Smooth muscle cell (in vitro differentiated cells): ENCODE data around the gene OR7C2. TPM values are rescaled to one million over a fixed set of nuclear protein-coding genes. Genes with fewer than 3 reads are reported as not detected.

Experiments
- DNase-seq: peaks from one replicate; lab custom pipeline; 2025; ENCODE audit not compliant: unreplicated experiment; lab: John Stamatoyannopoulos, UW
- H2AFZ ChIP-seq: fragments of 200-600 bp; sonication (generic); 2 replicates; pipeline ENCODE4 v1.6.0; 2016; ENCODE audit warnings: antibody characterized with exemption, low read depth, mild to moderate bottlenecking
- H3F3A ChIP-seq: fragments of 200-600 bp; sonication (generic); 2 replicates; pipeline ENCODE4 v1.6.0; 2017; ENCODE audit warnings: antibody characterized with exemption, low read depth
- H3K27ac ChIP-seq: fragments of 200-600 bp; sonication (generic); 2 replicates; pipeline ENCODE4 v1.5.1; 2016; ENCODE audit warnings: low read depth, mild to moderate bottlenecking
- H3K27me3 ChIP-seq: fragments of 200-600 bp; sonication (generic); 2 replicates; pipeline ENCODE4 v1.6.1; 2016; ENCODE audit warnings: low read depth, mild to moderate bottlenecking
- H3K36me3 ChIP-seq: fragments of 200-600 bp; sonication (generic); 2 replicates; pipeline ENCODE4 v1.5.1; 2016; ENCODE audit warnings: low read depth
- H3K4me1 ChIP-seq: fragments of 200-600 bp; sonication (generic); 2 replicates; pipeline ENCODE4 v1.5.1; 2016; ENCODE audit warnings: low read depth
- H3K4me2 ChIP-seq: fragments of 200-600 bp; sonication (generic); 2 replicates; pipeline ENCODE4 v1.6.0; 2016; ENCODE audit warnings: mild to moderate bottlenecking
- H3K4me3 ChIP-seq: fragments of 200-600 bp; sonication (generic); 2 replicates; pipeline ENCODE4 v1.5.1; 2016; ENCODE audit warnings: mild to moderate bottlenecking
- H3K79me2 ChIP-seq: fragments of 200-600 bp; sonication (generic); 2 replicates; pipeline ENCODE4 v1.6.0; 2016; ENCODE audit warnings: low read depth, mild to moderate bottlenecking
- H3K9ac ChIP-seq: fragments of 200-600 bp; sonication (generic); 2 replicates; pipeline ENCODE4 v1.6.0; 2016; ENCODE audit warnings: low read depth
- H3K9me3 ChIP-seq: fragments of 200-600 bp; sonication (generic); replicated peaks from 2 replicates; pipeline ENCODE4 v1.5.1; 2016; ENCODE audit warnings: low read depth
- H4K20me1 ChIP-seq: fragments of 200-600 bp; sonication (generic); 2 replicates; pipeline ENCODE4 v1.6.0; 2016; ENCODE audit warnings: low read depth
- WGBS: methylation state at CpG from one replicate; pipeline ENCODE4 v1.1.7; 2016; ENCODE audit warnings: low lambda C conversion rate; 5-methylcytosine and 5-hydroxymethylcytosine counted together
- polyA plus RNA-seq: library from polyadenylated mRNA; unstranded; fragments of >200 nt; fragmentation: Nextera tagmentation; extraction: Ambion mirVana; gene quantifications from 2 replicates; pipeline ENCODE4 v1.2.1, GENCODE V29; 2016
- total RNA-seq: library from RNA; depleted of rRNA; stranded (reverse); fragments of >200 nt; gene quantifications from 2 replicates; pipeline ENCODE4 v1.2.3, GENCODE V29; 2014
- TF ChIP-seq, protein P1 (sequence below): fragments of 200-600 bp; sonication (generic); IDR thresholded peaks from 2 replicates; pipeline ENCODE4 v1.5.1; 2017; ENCODE audit warnings: borderline replicate concordance, mild to moderate bottlenecking, antibody characterized with exemption; ENCODE audit not compliant: insufficient read depth, poor library complexity, severe bottlenecking

OR7C2 gene
- total and polyA plus RNA-seq, 2 experiments from 2014 or later: not detected

DNA sequence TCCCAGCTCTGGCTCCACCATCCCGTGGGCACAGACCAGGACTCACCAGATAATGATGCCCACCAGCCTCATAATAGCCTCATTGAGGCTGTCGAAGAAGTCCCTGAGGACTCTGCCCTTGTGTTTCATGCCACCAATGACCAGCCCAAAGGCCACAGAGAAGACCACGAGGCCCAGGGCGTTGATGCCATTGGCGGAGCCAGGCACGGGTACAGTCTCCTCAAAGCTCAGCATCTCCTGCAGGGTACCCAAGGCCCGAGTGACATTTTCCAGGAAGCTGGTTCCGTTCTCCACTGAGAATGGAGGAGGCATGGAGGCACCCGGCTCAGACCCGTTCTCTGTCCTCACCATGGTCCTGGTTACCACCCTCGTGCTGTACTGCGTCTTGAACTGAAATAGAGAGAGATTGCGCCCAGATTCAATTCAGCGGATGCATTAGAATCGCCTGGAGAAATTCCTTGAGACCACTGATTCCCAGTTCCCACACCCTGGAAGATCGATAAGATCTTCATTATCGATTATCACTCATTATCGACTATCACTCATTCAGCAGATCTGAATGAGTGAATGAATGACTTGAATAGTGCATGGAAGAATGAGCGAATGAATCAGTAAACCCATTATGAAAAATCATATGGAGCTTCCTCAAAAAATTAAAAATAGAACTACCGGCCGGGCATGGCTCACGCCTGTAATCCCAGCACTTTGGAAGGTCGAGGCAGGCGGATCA is 20.8 kb downstream of the OR7C2 start:
- H3K9me3 ChIP-seq: no peaks in the 10 kb centered on the region
- H2AFZ ChIP-seq: no peak overlapping the region
- H3F3A ChIP-seq: no peaks in the 10 kb centered on the region
- H3K9ac ChIP-seq: no peak overlapping the region
- WGBS: 90% methylated on average over 24 of the region's 24 CpGs
- TF ChIP-seq, protein P1, sequence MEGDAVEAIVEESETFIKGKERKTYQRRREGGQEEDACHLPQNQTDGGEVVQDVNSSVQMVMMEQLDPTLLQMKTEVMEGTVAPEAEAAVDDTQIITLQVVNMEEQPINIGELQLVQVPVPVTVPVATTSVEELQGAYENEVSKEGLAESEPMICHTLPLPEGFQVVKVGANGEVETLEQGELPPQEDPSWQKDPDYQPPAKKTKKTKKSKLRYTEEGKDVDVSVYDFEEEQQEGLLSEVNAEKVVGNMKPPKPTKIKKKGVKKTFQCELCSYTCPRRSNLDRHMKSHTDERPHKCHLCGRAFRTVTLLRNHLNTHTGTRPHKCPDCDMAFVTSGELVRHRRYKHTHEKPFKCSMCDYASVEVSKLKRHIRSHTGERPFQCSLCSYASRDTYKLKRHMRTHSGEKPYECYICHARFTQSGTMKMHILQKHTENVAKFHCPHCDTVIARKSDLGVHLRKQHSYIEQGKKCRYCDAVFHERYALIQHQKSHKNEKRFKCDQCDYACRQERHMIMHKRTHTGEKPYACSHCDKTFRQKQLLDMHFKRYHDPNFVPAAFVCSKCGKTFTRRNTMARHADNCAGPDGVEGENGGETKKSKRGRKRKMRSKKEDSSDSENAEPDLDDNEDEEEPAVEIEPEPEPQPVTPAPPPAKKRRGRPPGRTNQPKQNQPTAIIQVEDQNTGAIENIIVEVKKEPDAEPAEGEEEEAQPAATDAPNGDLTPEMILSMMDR: no peak
- no peaks in the 10 kb centered on the region for H3K36me3 ChIP-seq
- no peak overlapping the region for H3K27ac ChIP-seq
- no peak for DNase-seq
- no peaks in the 10 kb centered on the region for H3K79me2 ChIP-seq
- no peaks in the 10 kb centered on the region for H3K4me1 ChIP-seq
- no peak overlapping the region for H3K4me2 ChIP-seq
- H4K20me1 ChIP-seq: no peaks in the 10 kb centered on the region
- H3K27me3 ChIP-seq: no peaks in the 10 kb centered on the region
- H3K4me3 ChIP-seq: no peak overlapping the region

DNA sequence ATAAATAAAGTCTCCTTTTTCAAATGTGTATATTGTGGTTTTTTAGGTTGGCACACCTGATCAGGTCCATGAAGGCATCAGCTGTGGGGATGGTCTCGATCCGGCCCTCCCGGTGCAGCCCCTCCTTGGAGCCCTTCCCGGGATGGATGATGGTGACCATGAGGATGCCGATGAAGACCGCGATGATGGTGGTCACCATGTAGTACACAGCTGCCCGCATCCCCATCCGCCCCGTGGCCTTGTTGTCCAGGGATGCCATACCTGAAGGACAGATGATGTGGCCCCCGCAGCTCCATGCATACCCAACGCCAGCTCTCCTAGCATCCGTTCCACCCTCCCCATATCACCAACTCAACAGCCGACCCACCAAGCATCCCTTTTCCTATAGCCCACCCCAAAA is 27.0 kb downstream of the OR7C2 start:
- H3K4me1 ChIP-seq: no peaks in the 10 kb centered on the region
- no peak for DNase-seq
- no peaks in the 10 kb centered on the region for H3F3A ChIP-seq
- no peak overlapping the region for H3K27ac ChIP-seq
- H3K9ac ChIP-seq: no peak overlapping the region
- H3K27me3 ChIP-seq: no peaks in the 10 kb centered on the region
- TF ChIP-seq, protein P1: no peak
- H3K36me3 ChIP-seq: no peaks in the 10 kb centered on the region
- H2AFZ ChIP-seq: no peak overlapping the region
- no peaks in the 10 kb centered on the region for H4K20me1 ChIP-seq
- no peak overlapping the region for H3K4me3 ChIP-seq
- no peaks in the 10 kb centered on the region for H3K79me2 ChIP-seq
- 95% methylated on average over 14 of the region's 14 CpGs for WGBS
- H3K9me3 ChIP-seq: no peaks in the 10 kb centered on the region
- no peak overlapping the region for H3K4me2 ChIP-seq

GRCh38 chr19:14971474-14971873 is 30.2 kb downstream of the OR7C2 start:
- no peaks in the 10 kb centered on the region for H3K79me2 ChIP-seq
- H3K27me3 ChIP-seq: no peaks in the 10 kb centered on the region
- H3K27ac ChIP-seq: no peak overlapping the region
- no peak overlapping the region for H3K4me3 ChIP-seq
- no peaks in the 10 kb centered on the region for H3K9me3 ChIP-seq
- no peaks in the 10 kb centered on the region for H4K20me1 ChIP-seq
- no peak overlapping the region for H2AFZ ChIP-seq
- no peak for DNase-seq
- no peaks in the 10 kb centered on the region for H3F3A ChIP-seq
- H3K36me3 ChIP-seq: no peaks in the 10 kb centered on the region
- H3K4me1 ChIP-seq: no peaks in the 10 kb centered on the region
- H3K9ac ChIP-seq: no peak overlapping the region
- TF ChIP-seq, protein P1: no peak
- WGBS: 91% methylated on average over 7 of the region's 7 CpGs
- no peak overlapping the region for H3K4me2 ChIP-seq

- Histone ChIP-seq H3F3A (no peaks in the 10 kb centered on the region), H3K79me2 (no peaks in the 10 kb centered on the region), H3K27me3 (no peaks in the 10 kb centered on the region), H3K9me3 (no peaks in the 10 kb centered on the region), H3K36me3 (no peaks in the 10 kb centered on the region), H3K9ac (no peak overlapping the region), H2AFZ (no peak overlapping the region), H4K20me1 (no peaks in the 10 kb centered on the region), H3K4me3 (no peak overlapping the region), H3K4me2 (no peak overlapping the region), H3K27ac (no peak overlapping the region), H3K4me1 (no peaks in the 10 kb centered on the region)
- no peak for DNase-seq
- WGBS: 91% methylated on average over 27 of the region's 27 CpGs
- TF ChIP-seq, protein P1: no peak
Measured at GRCh38 chr19:14972676-14973075, 31.4 kb downstream of the OR7C2 start.
